Aorta (tissue), 5 donors: ENCODE measurements around the gene ADAMTSL5. TPM values are rescaled to one million over a fixed set of nuclear protein-coding genes. Genes with fewer than 3 reads are reported as not detected.

Source experiments
- ATAC-seq: fragments of 200-7000 bp; cut with Tn5 transposase; one replicate; pipeline ENCODE4 v1.9.1; 2022; ENCODE audit warnings: moderate library complexity; ENCODE audit not compliant: low FRiP score
- DNase-seq, 2 donors: peaks; one replicate each; pipeline ENCODE4 v3.0.0-alpha.2; 2020
- H3K27ac ChIP-seq, 2 donors: one replicate each; pipeline ENCODE4 v1.5.1; 2013; ENCODE audit warnings: low read length in 2 of 2, mild to moderate bottlenecking in 2 of 2, moderate library complexity in 2 of 2, control low read depth in 1 of 2, inconsistent platforms in 1 of 2, low read depth in 1 of 2
- H3K27me3 ChIP-seq, 2 donors: one replicate each; pipeline ENCODE4 v1.6.1; 2013; ENCODE audit warnings: control low read depth in 1 of 2, low read length in 1 of 2, mild to moderate bottlenecking in 1 of 2, moderate library complexity in 1 of 2; ENCODE audit not compliant: insufficient read depth in 2 of 2, control insufficient read depth in 1 of 2
- H3K36me3 ChIP-seq, 2 donors: one replicate each; pipeline ENCODE4 v1.6.1; 2013; ENCODE audit warnings: control low read depth in 1 of 2, low read length in 1 of 2, mild to moderate bottlenecking in 1 of 2; ENCODE audit not compliant: insufficient read depth in 2 of 2, control insufficient read depth in 1 of 2
- H3K4me1 ChIP-seq, 2 donors: one replicate each; pipeline ENCODE4 v1.6.1; 2013; ENCODE audit warnings: low read length in 2 of 2, control low read depth in 1 of 2, mild to moderate bottlenecking in 1 of 2, moderate library complexity in 1 of 2; ENCODE audit not compliant: insufficient read depth in 2 of 2, control insufficient read depth in 1 of 2
- H3K4me3 ChIP-seq, 2 donors: one replicate each; pipeline ENCODE4 v1.5.1; 2013; ENCODE audit warnings: low read length in 2 of 2, control low read depth in 1 of 2, mild to moderate bottlenecking in 1 of 2
- H3K9me3 ChIP-seq: one replicate; pipeline ENCODE4 v1.6.1; 2013; ENCODE audit warnings: mild to moderate bottlenecking, low read length; ENCODE audit not compliant: control insufficient read depth
- WGBS, 2 donors: extraction: QIAGEN DNeasy Blood & Tissue Kit; methylation state at CpG; one replicate each; pipeline ENCODE4 v1.1.7; 2013; 5-methylcytosine and 5-hydroxymethylcytosine counted together
- intact Hi-C, 2 donors: fragments of 100-400 bp; cut with DNase I; formaldehyde crosslinking; loops; one replicate each; pipeline versions ENCODE4 v1.14.2 to v1.15.0; 2022
- polyA plus RNA-seq, 2 donors: library from polyadenylated mRNA; stranded (reverse); fragments of 200-250 nt; gene quantifications; one replicate each; pipeline ENCODE4 v1.2.3, GENCODE V29; 2013
- total RNA-seq, 2 donors: library from RNA; stranded (reverse); fragmentation: NEBNext Ultra II Directional; extraction: Animal tissue kit (Norgen Biotek cat#: 25700); gene quantifications; one replicate each; pipeline ENCODE4 v1.2.1, GENCODE V29; 2021
- donor health status: healthy with polysubstance abuse.
- donor health status: Bipolar disorder and iron deficiency.
- donor health status: DM: no; HTN: no; CAD: no.
- donor health status: DM: no; HTN: no; CAD: no.
- donor health status: DM: yes; HTN: yes; CAD: no.

The ADAMTSL5 gene
- total and polyA plus RNA-seq, 4 donors, result 3.1 to 18.2 (median 6.1) TPM

GRCh38 chr19:1468274-1468820, 44.5 kb downstream of the ADAMTSL5 start:
- Histone ChIP-seq H3K4me1 (no peaks in the 10 kb centered on the region), H3K27me3 (peaks cover 0 to 2% of the 10 kb centered on the region in 2 donors), H3K4me3 (no peak overlapping the region), H3K36me3 (no peaks in the 10 kb centered on the region), H3K27ac (no peak overlapping the region), H3K9me3 (no peaks in the 10 kb centered on the region)
- 5 to 8% methylated on average over 42 to 49 of the region's 49 CpGs for WGBS, 2 donors
- DNase-seq (no peak), ATAC-seq (no peak)
- intact Hi-C loops, result no loop called here

- intact Hi-C loops, result no loop called here
These were observed 45.1 kb downstream of the ADAMTSL5 start for GRCh38 chr19:1467490-1468273.

GRCh38 chr19:1467215-1467489, 45.7 kb downstream of the ADAMTSL5 start:
- Histone ChIP-seq H3K4me1 (no peaks in the 10 kb centered on the region), H3K27me3 (peaks cover 0 to 2% of the 10 kb centered on the region in 2 donors), H3K27ac (no peak overlapping the region), H3K36me3 (no peaks in the 10 kb centered on the region), H3K4me3 (no peak overlapping the region), H3K9me3 (no peaks in the 10 kb centered on the region)
- 4 to 5% methylated on average over 24 to 36 of the region's 36 CpGs for WGBS, 2 donors
- DNase-seq, result no peak
- no peak for ATAC-seq
- intact Hi-C loops, result no loop called here

More at GRCh38 chr19:1467490-1468273, 45.1 kb downstream of the ADAMTSL5 start:
- no peaks in the 10 kb centered on the region for H3K36me3 ChIP-seq
- no peak for DNase-seq
- no peak overlapping the region for H3K4me3 ChIP-seq
- H3K27me3 ChIP-seq, result peaks cover 0 to 2% of the 10 kb centered on the region in 2 donors
- H3K9me3 ChIP-seq, result no peaks in the 10 kb centered on the region
- no peak overlapping the region for H3K27ac ChIP-seq
- 3 to 4% methylated on average over 71 to 92 of the region's 92 CpGs for WGBS, 2 donors
- ATAC-seq, result no peak
- H3K4me1 ChIP-seq, result no peaks in the 10 kb centered on the region

- H3K4me1 ChIP-seq, result no peaks in the 10 kb centered on the region
- no peak overlapping the region for H3K4me3 ChIP-seq
- intact Hi-C loops, result no loop called here
- H3K9me3 ChIP-seq, result no peaks in the 10 kb centered on the region
- H3K27me3 ChIP-seq, result peaks cover 0 to 2% of the 10 kb centered on the region in 2 donors
- H3K27ac ChIP-seq, result no peak overlapping the region
- WGBS, 2 donors, result 36 to 38% methylated on average over 58 to 70 of the region's 70 CpGs
- DNase-seq (no peak), ATAC-seq (no peak)
- H3K36me3 ChIP-seq, result no peaks in the 10 kb centered on the region
These were observed 46.2 kb downstream of the ADAMTSL5 start for GRCh38 chr19:1466461-1467214.

GRCh38 chr19:1466018-1466460, 46.8 kb downstream of the ADAMTSL5 start:
- 56 to 59% methylated on average over 36 to 41 of the region's 41 CpGs for WGBS, 2 donors

GRCh38 chr19:1465191-1466016, 47.4 kb downstream of the ADAMTSL5 start:
- Histone ChIP-seq H3K4me3 (no peak overlapping the region), H3K27me3 (no peaks in the 10 kb centered on the region), H3K4me1 (no peaks in the 10 kb centered on the region), H3K9me3 (no peaks in the 10 kb centered on the region), H3K36me3 (no peaks in the 10 kb centered on the region), H3K27ac (no peak overlapping the region)
- DNase-seq (no peak), ATAC-seq (no peak)
- WGBS, 2 donors, result 48 to 55% methylated on average over 50 to 83 of the region's 83 CpGs
- intact Hi-C loops, result no loop called here

More at GRCh38 chr19:1466018-1466460, 46.8 kb downstream of the ADAMTSL5 start:
- Histone ChIP-seq H3K36me3 (no peaks in the 10 kb centered on the region), H3K27me3 (peaks cover 0 to 1% of the 10 kb centered on the region in 2 donors), H3K4me1 (no peaks in the 10 kb centered on the region), H3K9me3 (no peaks in the 10 kb centered on the region), H3K4me3 (no peak overlapping the region), H3K27ac (no peak overlapping the region)
- DNase-seq (no peak), ATAC-seq (no peak)
- intact Hi-C loops, result no loop called here

GRCh38 chr19:1461862-1462261, 51.0 kb downstream of the ADAMTSL5 start:
- Histone ChIP-seq H3K27me3 (no peaks in the 10 kb centered on the region), H3K36me3 (no peaks in the 10 kb centered on the region), H3K4me3 (no peak overlapping the region), H3K4me1 (no peaks in the 10 kb centered on the region), H3K27ac (no peak overlapping the region), H3K9me3 (no peaks in the 10 kb centered on the region)
- intact Hi-C loops, result no loop called here
- no peak for ATAC-seq
- WGBS, 2 donors, result 96% methylated on average over 24 of the region's 24 CpGs
- DNase-seq, result no peak
